ENCODE results near the gene PTPN14.
A peak's percentile ranks its signal among the peaks of the same experiment; 100 is the strongest.

PTPN14 gene

GRCh38 chr1:214586621-214587020 lies 35.2 kb upstream of the PTPN14 start:
- DNase-seq (ENCODE audit: extremely low spot score) = no peak
- CTCF ChIA-PET = interaction anchor here (1.0 to 12.2 kb wide), 4 partner anchors 16 to 256 kb away, joined by 3 to 144 read pairs (median 46); partner anchors contain the start of gene CENPF
- TF ChIP-seq, protein P1, sequence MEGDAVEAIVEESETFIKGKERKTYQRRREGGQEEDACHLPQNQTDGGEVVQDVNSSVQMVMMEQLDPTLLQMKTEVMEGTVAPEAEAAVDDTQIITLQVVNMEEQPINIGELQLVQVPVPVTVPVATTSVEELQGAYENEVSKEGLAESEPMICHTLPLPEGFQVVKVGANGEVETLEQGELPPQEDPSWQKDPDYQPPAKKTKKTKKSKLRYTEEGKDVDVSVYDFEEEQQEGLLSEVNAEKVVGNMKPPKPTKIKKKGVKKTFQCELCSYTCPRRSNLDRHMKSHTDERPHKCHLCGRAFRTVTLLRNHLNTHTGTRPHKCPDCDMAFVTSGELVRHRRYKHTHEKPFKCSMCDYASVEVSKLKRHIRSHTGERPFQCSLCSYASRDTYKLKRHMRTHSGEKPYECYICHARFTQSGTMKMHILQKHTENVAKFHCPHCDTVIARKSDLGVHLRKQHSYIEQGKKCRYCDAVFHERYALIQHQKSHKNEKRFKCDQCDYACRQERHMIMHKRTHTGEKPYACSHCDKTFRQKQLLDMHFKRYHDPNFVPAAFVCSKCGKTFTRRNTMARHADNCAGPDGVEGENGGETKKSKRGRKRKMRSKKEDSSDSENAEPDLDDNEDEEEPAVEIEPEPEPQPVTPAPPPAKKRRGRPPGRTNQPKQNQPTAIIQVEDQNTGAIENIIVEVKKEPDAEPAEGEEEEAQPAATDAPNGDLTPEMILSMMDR (IDR thresholded peaks at IDR 0.05; ENCODE audit: control extremely low read depth, extremely low read depth, low read depth, missing control alignments) = no peak
- POLR2A ChIA-PET = no interaction called here

DNA sequence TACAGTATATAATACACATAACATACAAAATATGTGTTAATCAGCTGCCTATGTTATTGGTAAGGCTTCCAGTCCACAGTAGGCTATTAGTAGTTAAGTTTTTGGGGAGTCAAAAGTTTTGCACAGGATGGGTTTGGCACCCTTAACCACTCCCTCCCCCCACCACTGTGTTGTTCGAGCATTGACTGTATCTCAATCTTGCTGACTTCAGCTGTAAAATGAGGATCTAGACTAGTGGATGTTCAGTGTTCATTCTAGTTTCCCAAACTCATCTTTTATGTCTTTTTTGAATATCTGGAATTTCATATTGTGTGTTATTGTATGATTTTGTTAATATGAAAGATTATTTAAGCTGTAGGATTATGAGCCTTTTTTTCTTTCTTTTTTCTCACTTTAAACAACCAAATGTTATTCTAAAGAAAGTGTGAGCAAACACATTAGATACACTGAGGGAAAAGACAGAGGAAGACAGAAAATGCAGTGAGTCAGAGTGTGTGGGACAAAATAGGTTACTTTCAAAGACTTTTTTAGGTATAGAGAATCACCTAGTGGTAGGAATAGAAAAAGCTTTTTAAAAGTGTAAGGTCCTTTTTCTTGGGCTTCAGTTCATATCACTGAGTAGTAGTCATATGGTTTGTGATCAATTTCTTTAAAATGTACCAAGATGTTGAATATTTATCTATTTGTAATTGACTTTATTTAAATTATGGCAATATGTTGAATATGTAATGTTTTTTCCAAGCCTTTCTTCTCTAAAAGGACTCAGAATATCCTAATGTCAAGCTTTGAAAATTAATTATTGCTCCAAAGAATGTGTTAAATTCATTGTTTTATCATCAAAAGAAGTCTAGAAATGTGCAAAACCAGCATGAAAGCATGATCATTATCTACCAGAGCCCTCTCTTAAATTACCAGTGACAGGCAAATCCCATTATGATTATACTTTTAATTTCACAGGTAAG lies 33.7 kb upstream of the PTPN14 start:
- TF ChIP-seq, protein P1 (IDR thresholded peaks at IDR 0.05; ENCODE audit: control extremely low read depth, extremely low read depth, low read depth, missing control alignments) = peak; percentile 57
- POLR2A ChIA-PET = no interaction called here
- CTCF ChIA-PET = interaction anchor here (0.8 to 12.2 kb wide), 20 partner anchors 9 to 373 kb away, joined by 3 to 144 read pairs (median 4); no protein-coding TSS in a partner anchor
- peak; percentile 26 for DNase-seq (ENCODE audit: extremely low spot score)

DNA sequence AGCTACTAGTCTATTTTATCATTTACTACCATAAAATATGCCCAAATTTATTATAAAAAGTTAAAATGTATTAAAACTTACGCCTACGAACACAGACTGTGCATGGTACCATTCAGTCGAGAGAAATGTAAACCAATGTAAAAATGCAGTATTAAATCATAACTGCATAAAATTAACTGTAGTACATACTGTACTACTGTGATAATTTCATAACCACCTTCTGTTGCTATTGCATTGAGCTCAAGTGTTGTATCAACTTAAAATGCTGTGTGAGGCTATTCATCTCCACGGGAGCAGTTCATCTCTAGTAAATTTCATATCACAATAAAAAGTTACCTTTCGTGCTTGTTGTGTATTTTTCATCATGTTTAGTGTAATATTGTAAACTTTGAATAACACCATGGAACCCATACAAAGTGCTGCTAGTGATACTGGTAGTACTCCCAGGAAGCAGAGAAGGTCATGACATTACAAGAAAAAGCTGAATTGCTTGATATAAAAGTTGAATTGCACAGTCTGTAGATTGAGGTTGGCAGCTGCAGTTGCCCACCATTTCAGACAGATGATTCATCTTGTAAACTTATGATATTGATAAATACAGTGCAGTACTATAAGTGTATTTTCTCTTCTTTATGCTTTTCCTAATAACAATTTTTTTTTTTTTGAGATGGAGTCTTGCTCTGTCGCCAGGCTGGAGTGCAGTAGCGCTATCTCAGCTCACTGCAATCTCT lies 32.6 kb upstream of the PTPN14 start:
- POLR2A ChIA-PET = interaction anchor here (0.6 kb wide), 1 partner anchor 1046 kb away, joined by 9 read pairs; no protein-coding TSS in a partner anchor
- TF ChIP-seq, protein P1 (IDR thresholded peaks at IDR 0.05; ENCODE audit: control extremely low read depth, extremely low read depth, low read depth, missing control alignments) = no peak
- CTCF ChIA-PET = interaction anchor here (0.6 to 12.2 kb wide), 14 partner anchors 10 to 372 kb away, joined by 3 to 144 read pairs (median 4); no protein-coding TSS in a partner anchor
- no peak for DNase-seq (ENCODE audit: extremely low spot score)

GRCh38 chr1:214583113-214583512 lies 31.7 kb upstream of the PTPN14 start:
- no peak for DNase-seq (ENCODE audit: extremely low spot score)

DNA sequence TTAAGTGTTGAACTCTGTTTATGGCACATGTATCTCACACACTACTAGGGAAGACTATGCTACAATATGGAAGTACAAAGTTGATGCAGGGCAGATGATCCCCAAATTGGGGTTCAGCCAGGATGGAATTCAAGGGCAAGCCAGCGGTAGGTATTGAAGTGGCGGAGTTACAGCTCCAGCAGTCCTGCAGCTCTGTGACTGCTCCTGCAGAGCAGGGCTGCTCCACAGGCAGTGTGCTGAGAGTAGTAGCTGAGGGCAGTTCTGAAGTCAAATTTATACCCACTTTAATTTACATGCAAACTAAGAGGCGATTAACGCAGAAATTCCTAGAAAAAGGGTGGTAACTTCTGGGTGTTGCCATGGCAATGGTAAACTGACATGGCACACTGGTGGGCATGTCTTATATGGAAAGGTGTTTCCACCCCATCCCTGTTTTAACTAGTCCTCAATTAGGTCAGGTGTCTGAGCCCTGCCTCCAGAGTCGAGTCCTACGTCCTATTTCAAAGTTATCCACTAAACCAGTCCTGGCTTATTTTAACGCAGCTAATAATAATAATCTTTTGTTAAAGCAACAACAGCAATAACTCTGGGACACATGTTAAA lies 31.0 kb upstream of the PTPN14 start:
- DNase-seq (ENCODE audit: extremely low spot score) = no peak
- ChIA-PET POLR2A (no interaction called here), CTCF (interaction anchor here (1.6 to 12.2 kb wide), 4 partner anchors 12 to 321 kb away, joined by 4 to 144 read pairs (median 44); no protein-coding TSS in a partner anchor)
- TF ChIP-seq, protein P1 (IDR thresholded peaks at IDR 0.05; ENCODE audit: control extremely low read depth, extremely low read depth, low read depth, missing control alignments) = no peak

More at GRCh38 chr1:214583113-214583512, 31.7 kb upstream of the PTPN14 start:
- CTCF ChIA-PET = interaction anchor here (0.6 to 12.2 kb wide), 5 partner anchors 11 to 252 kb away, joined by 3 to 144 read pairs (median 12); no protein-coding TSS in a partner anchor
- POLR2A ChIA-PET = no interaction called here
- TF ChIP-seq, protein P1 (IDR thresholded peaks at IDR 0.05; ENCODE audit: control extremely low read depth, extremely low read depth, low read depth, missing control alignments) = no peak
